GM13976 (cell line): ENCODE data around the gene TRABD.

Experiments
- DNase-seq: peaks from one replicate; pipeline ENCODE4 v3.0.0; 2012; ENCODE audit warnings: low spot score
- in situ Hi-C: fragments of 300-500 bp; cut with MboI; formaldehyde crosslinking; loops from one replicate; pipeline ENCODE4 v1.12.0; 2022; ENCODE audit warnings: low sequenced_read_pairs, mixed read lengths, inconsistent platforms; ENCODE audit not compliant: unreplicated experiment
- TF ChIP-seq, protein P1 (sequence below): IDR thresholded peaks from 2 replicates; pipeline ENCODE4 v1.5.1; 2012; ENCODE audit warnings: borderline replicate concordance, mild to moderate bottlenecking; ENCODE audit not compliant: insufficient read depth; ENCODE audit errors: extremely low read depth, missing control alignments, control extremely low read depth

Gene TRABD

DNA sequence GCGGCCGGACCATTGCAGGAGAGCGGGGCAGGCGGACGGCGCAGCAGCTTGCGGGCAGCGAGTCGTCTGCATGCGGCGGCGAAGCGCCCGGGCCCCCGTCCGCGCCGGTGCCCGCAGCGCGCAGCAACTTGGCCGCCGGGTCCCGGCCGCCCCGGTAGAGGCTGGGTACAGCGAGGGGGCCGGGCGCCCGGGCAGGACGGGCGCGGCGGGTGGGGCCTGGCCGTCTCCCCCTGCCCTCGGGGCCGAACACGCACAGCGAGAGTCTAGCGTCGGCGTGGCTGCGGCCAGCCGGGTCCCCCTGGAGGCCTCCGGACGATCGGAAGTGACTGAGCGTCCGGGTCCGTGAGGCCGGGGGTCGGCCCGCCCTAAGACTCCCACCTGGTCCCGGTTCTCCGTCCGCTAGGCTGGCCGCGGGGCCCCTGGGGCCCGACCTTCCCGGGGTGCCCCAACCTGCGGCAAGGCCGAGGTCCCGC is 775 bp upstream of the TRABD start:
- no peak for DNase-seq
- TF ChIP-seq, protein P1, sequence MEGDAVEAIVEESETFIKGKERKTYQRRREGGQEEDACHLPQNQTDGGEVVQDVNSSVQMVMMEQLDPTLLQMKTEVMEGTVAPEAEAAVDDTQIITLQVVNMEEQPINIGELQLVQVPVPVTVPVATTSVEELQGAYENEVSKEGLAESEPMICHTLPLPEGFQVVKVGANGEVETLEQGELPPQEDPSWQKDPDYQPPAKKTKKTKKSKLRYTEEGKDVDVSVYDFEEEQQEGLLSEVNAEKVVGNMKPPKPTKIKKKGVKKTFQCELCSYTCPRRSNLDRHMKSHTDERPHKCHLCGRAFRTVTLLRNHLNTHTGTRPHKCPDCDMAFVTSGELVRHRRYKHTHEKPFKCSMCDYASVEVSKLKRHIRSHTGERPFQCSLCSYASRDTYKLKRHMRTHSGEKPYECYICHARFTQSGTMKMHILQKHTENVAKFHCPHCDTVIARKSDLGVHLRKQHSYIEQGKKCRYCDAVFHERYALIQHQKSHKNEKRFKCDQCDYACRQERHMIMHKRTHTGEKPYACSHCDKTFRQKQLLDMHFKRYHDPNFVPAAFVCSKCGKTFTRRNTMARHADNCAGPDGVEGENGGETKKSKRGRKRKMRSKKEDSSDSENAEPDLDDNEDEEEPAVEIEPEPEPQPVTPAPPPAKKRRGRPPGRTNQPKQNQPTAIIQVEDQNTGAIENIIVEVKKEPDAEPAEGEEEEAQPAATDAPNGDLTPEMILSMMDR = no peak
- in situ Hi-C loops = no loop called here

DNA sequence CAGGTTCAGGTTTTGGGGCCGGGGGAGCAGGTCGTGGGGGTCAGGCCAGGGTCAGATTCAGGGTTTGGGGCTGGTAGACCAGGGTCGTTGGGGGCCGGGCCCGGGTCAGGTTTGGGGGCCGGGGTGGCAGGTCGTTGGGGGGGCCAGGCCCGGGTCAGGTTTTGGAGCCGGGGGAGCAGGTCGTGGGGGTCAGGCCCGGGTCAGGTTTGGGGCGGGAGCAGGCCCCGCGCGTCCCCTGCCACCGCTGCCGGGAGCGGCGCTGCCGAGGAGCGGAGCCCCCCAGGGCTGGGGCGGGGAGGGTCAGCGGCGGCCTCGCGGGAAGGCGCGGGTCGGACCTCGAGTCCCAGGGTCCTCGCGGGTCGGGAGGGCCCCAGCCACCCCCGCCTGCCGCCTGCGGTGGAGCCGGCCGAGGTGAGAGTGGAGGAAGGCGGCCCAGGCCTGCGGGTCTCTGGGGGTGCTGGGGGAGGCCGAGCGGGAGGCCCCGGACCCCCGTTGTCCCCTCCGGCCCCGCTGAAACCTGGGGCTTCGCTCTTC is 535 bp downstream of the TRABD start:
- in situ Hi-C loops = no loop called here
- TF ChIP-seq, protein P1 = no peak
- no peak for DNase-seq

DNA sequence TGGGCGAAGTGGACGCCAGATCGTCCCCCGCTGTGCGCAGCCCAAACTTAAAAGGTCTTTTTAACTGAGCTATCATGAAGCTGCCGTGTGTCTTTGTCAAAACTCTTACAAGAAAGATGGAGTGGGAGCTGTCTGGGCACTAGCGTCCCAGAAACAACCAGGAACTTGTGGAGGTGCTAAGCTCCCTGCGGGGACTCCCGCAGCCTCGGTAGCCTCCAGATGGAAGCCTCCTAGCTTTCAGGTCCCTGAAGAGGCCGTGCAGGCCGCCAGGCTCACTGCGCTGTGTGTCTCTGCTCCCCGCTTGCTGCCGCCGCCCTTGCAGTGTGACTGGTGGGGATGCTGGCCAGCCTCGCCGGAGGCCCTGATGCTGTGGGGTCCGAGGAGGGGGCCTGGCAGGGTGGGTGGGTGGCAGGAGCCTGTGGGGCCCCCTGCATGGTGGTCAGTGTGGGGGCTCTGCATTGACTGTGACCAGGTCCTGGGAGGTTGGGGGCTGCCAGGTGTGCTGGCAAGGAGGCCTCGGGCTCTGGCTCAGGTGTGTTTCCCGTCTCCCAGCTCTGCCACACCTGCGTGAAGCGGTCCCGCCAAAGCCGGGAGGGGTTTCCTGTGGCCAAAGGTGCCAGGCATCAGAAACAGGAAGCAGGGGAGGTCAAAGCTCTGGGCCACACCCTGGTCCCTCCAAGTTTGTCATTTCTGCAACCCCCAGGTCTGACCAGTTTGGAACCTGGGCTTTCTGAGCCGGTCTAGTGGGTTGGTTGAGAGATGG is 1.2 kb downstream of the TRABD start:
- in situ Hi-C loops = no loop called here
- no peak for DNase-seq

DNA sequence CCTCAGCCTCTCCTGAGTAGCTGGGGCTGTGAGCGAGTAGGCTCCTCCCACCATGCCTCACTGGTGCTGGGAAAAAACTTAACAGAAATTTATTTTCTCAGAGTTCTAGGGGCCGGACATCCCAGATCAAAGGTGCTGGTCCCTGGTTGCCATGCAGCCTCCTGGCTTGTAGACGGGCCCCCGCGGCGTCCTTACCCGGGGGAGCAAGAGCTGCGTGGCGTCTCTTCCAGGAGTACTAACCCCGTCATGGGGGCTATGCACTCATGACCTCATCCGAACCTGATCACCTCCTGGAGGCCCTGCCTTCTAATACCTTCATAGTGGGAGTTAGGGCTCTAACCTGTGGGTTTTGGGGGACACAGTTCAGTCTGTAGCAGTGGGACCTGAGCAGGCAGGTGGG is 2.6 kb downstream of the TRABD start:
- no peak for DNase-seq
- in situ Hi-C loops = no loop called here
- TF ChIP-seq, protein P1 = no peak

More for the DNA sequence above, 1.2 kb downstream of the TRABD start:
- TF ChIP-seq, protein P1 = no peak

DNA sequence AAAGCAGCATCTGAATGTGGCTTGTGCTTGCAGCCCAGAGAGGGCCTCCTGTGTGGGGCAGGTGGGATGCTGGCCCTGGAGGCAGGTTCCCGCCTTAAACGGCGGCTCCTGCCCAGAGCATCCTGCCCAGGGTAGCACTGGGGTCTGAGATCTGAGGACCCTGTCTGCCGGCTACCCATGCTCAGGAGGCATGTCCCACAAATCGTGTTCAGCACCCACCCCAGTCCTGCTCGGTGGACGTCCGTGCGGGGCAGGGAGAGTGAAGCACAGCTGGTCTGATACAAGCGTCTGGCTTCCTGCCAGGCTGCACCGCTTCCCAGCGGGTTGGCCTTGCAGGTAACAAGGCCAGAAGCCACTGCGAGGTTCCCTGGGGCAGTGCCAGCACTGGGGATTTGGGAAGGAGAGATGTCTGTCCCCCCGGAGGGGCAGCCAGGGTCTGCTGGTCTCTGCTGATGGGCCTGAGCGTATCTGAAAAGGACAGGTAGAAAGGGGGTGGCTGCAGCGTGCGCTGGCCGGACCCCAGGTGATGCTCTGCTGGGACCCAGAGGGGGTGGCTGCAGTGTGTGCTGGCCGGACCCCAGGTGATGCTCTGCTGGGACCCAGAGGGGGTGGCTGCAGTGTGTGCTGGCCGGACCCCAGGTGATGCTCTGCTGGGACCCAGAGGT is 3.6 kb downstream of the TRABD start:
- DNase-seq = no peak
- TF ChIP-seq, protein P1 = no peak

DNA sequence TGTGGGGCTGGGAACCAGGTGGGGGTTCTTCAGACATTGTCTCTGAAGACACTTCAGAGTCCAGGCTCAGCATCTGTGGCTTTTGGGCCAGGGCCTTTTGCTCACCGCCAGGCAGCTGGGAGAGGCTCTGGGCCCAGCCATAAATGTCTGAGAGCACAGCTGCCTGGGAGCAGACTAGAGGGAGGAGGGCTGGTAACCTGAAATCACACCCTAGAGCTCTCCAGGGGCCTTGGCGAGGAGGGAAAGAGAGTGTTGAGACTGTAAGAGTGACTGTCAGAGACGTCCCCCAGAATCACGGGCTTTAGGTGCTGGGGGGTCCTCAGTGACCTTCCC is 4.1 kb downstream of the TRABD start:
- in situ Hi-C loops = no loop called here
- TF ChIP-seq, protein P1 = no peak
- DNase-seq = no peak

More for the DNA sequence above, 3.6 kb downstream of the TRABD start:
- in situ Hi-C loops = no loop called here
